IMR-90 (cell line): ENCODE results near the gene ESYT3. TPM values are rescaled to one million over a fixed set of nuclear protein-coding genes. Genes with fewer than 3 reads are reported as not detected.

Source experiments
- ATAC-seq: fragments of 200-7000 bp; cut with Tn5 transposase; 2 replicates; pipeline ENCODE4 v1.9.1; 2020; ENCODE audit warnings: low read depth, mild to moderate bottlenecking, moderate library complexity
- BruUV-seq: library from RNA; stranded (reverse); fragments of 400-500 nt; replicated peaks from 2 replicates; lab custom pipeline; 2021; lab: Mats Ljungman, UMichigan
- CTCF ChIA-PET: fragments of 300-600 bp; formaldehyde crosslinking; extraction: SDS; loops from one replicate; lab custom pipeline; 2021; ENCODE audit warnings: antibody characterized with exemption; lab: Yijun Ruan, JAX
- POLR2A ChIA-PET: fragments of 300-600 bp; sonication (Branson Sonifier 250); formaldehyde crosslinking; loops from one replicate; lab custom pipeline; 2022; ENCODE audit warnings: antibody characterized with exemption; ENCODE audit not compliant: unreplicated experiment; lab: Charles Lee
- DNase-seq: peaks from one replicate; pipeline ENCODE4 v3.0.0; 2013
- H2AFZ ChIP-seq: replicated peaks from 2 replicates; pipeline ENCODE3; 2013; ENCODE audit warnings: low read length, mild to moderate bottlenecking; ENCODE audit not compliant: poor library complexity
- H2AK5ac ChIP-seq: 2 replicates; pipeline ENCODE4 v1.6.1; 2013; ENCODE audit warnings: low read depth, low read length, inconsistent platforms
- H2AK9ac ChIP-seq: replicated peaks from 2 replicates; pipeline ENCODE3; 2013; ENCODE audit warnings: mild to moderate bottlenecking, low read depth, low read length, moderate library complexity; ENCODE audit not compliant: poor library complexity
- H2BK120ac ChIP-seq: 2 replicates; pipeline ENCODE4 v1.6.1; 2013; ENCODE audit warnings: low read depth, low read length, inconsistent platforms
- H2BK15ac ChIP-seq: 3 replicates; pipeline ENCODE4 v1.6.1; 2013; ENCODE audit warnings: low read depth, low read length, inconsistent platforms
- H2BK20ac ChIP-seq: 2 replicates; pipeline ENCODE4 v1.6.1; 2013; ENCODE audit warnings: low read depth, mild to moderate bottlenecking, inconsistent platforms, low read length, moderate library complexity
- H2BK5ac ChIP-seq: 2 replicates; pipeline ENCODE4 v1.6.1; 2013; ENCODE audit warnings: mild to moderate bottlenecking, low read depth, low read length, inconsistent platforms; ENCODE audit not compliant: poor library complexity, severe bottlenecking
- H3K14ac ChIP-seq: replicated peaks from 2 replicates; pipeline ENCODE4 v1.6.1; 2013; ENCODE audit warnings: low read depth, low read length, inconsistent platforms
- H3K18ac ChIP-seq: 2 replicates; pipeline ENCODE4 v1.6.1; 2013; ENCODE audit warnings: low read depth, low read length, control low read depth
- H3K23ac ChIP-seq: 2 replicates; pipeline ENCODE4 v1.6.1; 2013; ENCODE audit warnings: low read depth, low read length, inconsistent platforms
- H3K27ac ChIP-seq: 2 replicates; pipeline ENCODE4 v1.5.1; 2013; ENCODE audit warnings: mild to moderate bottlenecking, control low read depth, low read length; ENCODE audit not compliant: insufficient read depth
- H3K27me3 ChIP-seq: 2 replicates; pipeline ENCODE4 v1.6.1; 2013; ENCODE audit warnings: low read length; ENCODE audit not compliant: control insufficient read depth, insufficient read depth
- H3K36me3 ChIP-seq: 2 replicates; pipeline ENCODE4 v1.6.1; 2013; ENCODE audit warnings: low read length, mixed read lengths; ENCODE audit not compliant: control insufficient read depth, insufficient read depth
- H3K4ac ChIP-seq: 2 replicates; pipeline ENCODE4 v1.6.1; 2013; ENCODE audit warnings: low read depth, low read length, inconsistent platforms
- H3K4me1 ChIP-seq: 2 replicates; pipeline ENCODE4 v1.6.1; 2013; ENCODE audit warnings: low read length, mixed read lengths; ENCODE audit not compliant: control insufficient read depth, insufficient read depth
- H3K4me2 ChIP-seq: 2 replicates; pipeline ENCODE4 v1.6.1; 2013; ENCODE audit warnings: low read depth, mild to moderate bottlenecking, control low read depth, low read length, moderate library complexity
- H3K4me3 ChIP-seq: 2 replicates; pipeline ENCODE4 v1.5.1; 2013; ENCODE audit warnings: low read depth, mild to moderate bottlenecking, control low read depth, low read length, moderate library complexity; ENCODE audit not compliant: insufficient read depth
- H3K56ac ChIP-seq: 2 replicates; pipeline ENCODE4 v1.6.1; 2013; ENCODE audit warnings: low read length, inconsistent platforms; ENCODE audit not compliant: insufficient read depth; ENCODE audit errors: extremely low read depth
- H3K79me1 ChIP-seq, 2 experiments: 2 replicates each; pipeline ENCODE4 v1.6.1; 2013; ENCODE audit warnings: low read length in 2 of 2, inconsistent platforms in 1 of 2, low read depth in 1 of 2
- H3K9ac ChIP-seq: 2 replicates; pipeline ENCODE4 v1.6.1; 2013; ENCODE audit warnings: low read depth, low read length, control low read depth
- H3K9me1 ChIP-seq: 2 replicates; pipeline ENCODE4 v1.6.1; 2013; ENCODE audit warnings: low read length, inconsistent platforms; ENCODE audit not compliant: insufficient read depth
- H3K9me3 ChIP-seq: 2 replicates; pipeline ENCODE4 v1.6.1; 2013; ENCODE audit warnings: low read length; ENCODE audit not compliant: control insufficient read depth, insufficient read depth
- H4K20me1 ChIP-seq: 2 replicates; pipeline ENCODE4 v1.6.1; 2013; ENCODE audit warnings: low read length, inconsistent platforms; ENCODE audit not compliant: insufficient read depth
- H4K5ac ChIP-seq: 2 replicates; pipeline ENCODE4 v1.6.1; 2013; ENCODE audit warnings: mild to moderate bottlenecking, low read depth, low read length, control low read depth
- H4K8ac ChIP-seq, 2 experiments: 2 replicates each; pipeline ENCODE4 v1.6.1; 2013; ENCODE audit warnings: low read depth in 2 of 2, low read length in 2 of 2, control low read depth in 1 of 2, inconsistent platforms in 1 of 2
- H4K91ac ChIP-seq: 2 replicates; pipeline ENCODE4 v1.6.1; 2013; ENCODE audit warnings: low read depth, low read length, inconsistent platforms; ENCODE audit not compliant: insufficient read depth
- MAZ ChIP-seq: IDR thresholded peaks from 2 replicates; pipeline ENCODE4 v1.6.1; 2012; ENCODE audit warnings: low read depth, mild to moderate bottlenecking, low read length, improper control_type of control experiment, moderate library complexity, borderline replicate concordance
- NFE2L2 ChIP-seq: fragments of 150-350 bp; IDR thresholded peaks from 2 replicates; pipeline ENCODE4 v1.6.1; 2016; ENCODE audit warnings: low read depth, mild to moderate bottlenecking, low read length
- WGBS, 2 experiments: methylation state at CpG; one replicate each; pipeline versions ENCODE4 v1.1.5 to v1.1.7; 2013; ENCODE audit warnings: missing lambda C conversion rate in 2 of 2; ENCODE audit not compliant: insufficient read length in 1 of 2; ENCODE audit errors: extremely low coverage in 2 of 2; 5-methylcytosine and 5-hydroxymethylcytosine counted together
- dilution Hi-C: fragments of 300-500 bp; cut with HindIII; formaldehyde crosslinking; loops from one replicate; pipeline ENCODE4 v1.14.3; 2018; ENCODE audit warnings: low sequenced_read_pairs; ENCODE audit not compliant: unreplicated experiment
- in situ Hi-C: fragments of 300-500 bp; cut with MboI; formaldehyde crosslinking; loops from 3 replicates; pipeline ENCODE4 v1.14.3; 2019; ENCODE audit warnings: low sequenced_read_pairs, inconsistent platforms, mixed read lengths
- intact Hi-C: fragments of 100-400 bp; cut with micrococcal nuclease; formaldehyde crosslinking; loops from 2 replicates; pipeline ENCODE4 v1.10.0; 2022
- polyA plus RNA-seq, 3 experiments: library from polyadenylated mRNA; depleted of rRNA; stranded (reverse); fragments of >200 nt; gene quantifications; 2 replicates each; pipeline ENCODE4 v1.2.3, GENCODE V29; 2012; ENCODE audit warnings: low replicate concordance in 1 of 3
- total RNA-seq: library from RNA; depleted of rRNA; stranded (reverse); fragments of >200 nt; gene quantifications from 2 replicates; pipeline ENCODE4 v1.2.3, GENCODE V29; 2012

The ESYT3 gene
- total and polyA plus RNA-seq, 2 of the 4 experiments (the other 2 are of a cell fraction): under 0.01 to 0.02 TPM

DNA sequence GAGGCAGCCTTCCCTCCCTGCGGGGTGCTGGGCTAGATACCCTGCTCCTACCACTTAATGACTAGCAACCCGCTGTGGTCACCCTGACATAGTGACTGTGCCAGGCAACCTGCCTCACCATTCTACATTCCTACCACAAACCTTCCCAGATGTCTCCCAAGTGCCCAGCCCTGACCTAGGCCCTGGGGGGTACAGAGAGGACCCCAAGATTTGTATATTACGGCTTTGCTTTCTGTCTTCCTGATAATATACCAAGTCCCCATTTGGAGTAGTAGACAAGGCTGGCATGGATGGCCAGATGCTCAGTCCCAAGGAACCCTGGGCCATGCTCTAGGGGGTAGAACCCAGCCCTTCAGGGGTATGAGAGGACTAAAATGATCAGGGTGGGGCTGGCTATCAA is 31.0 kb downstream of the ESYT3 start:
- dilution Hi-C loops (no loop called here), intact Hi-C loops (no loop called here), in situ Hi-C loops (no loop called here)
- H4K20me1 ChIP-seq: no peaks in the 10 kb centered on the region
- H2BK15ac ChIP-seq: no peak overlapping the region
- no peak overlapping the region for H2AFZ ChIP-seq
- ATAC-seq (no peak), DNase-seq (no peak)
- H2AK5ac ChIP-seq: no peak overlapping the region
- no peaks in the 10 kb centered on the region for H3K9me1 ChIP-seq
- no peak overlapping the region for H2AK9ac ChIP-seq
- H3K18ac ChIP-seq: no peak overlapping the region
- WGBS, 2 experiments: no CpG with 5 or more reads among the region's 3 CpGs
- ChIA-PET POLR2A (no interaction called here), CTCF (no interaction called here)
- no TSS peak for BruUV-seq
- H3K4me3 ChIP-seq: no peak overlapping the region
- H2BK120ac ChIP-seq: no peak overlapping the region
- no peaks in the 10 kb centered on the region for H3K36me3 ChIP-seq
- H3K27me3 ChIP-seq: peaks cover 13% of the 10 kb centered on the region
- no peak overlapping the region for H3K14ac ChIP-seq
- H3K9me3 ChIP-seq: no peaks in the 10 kb centered on the region
- H3K23ac ChIP-seq: no peak overlapping the region
- no peak overlapping the region for H4K8ac ChIP-seq
- H4K5ac ChIP-seq: no peak overlapping the region
- no peak overlapping the region for H2BK20ac ChIP-seq
- no peak for TF ChIP-seq MAZ
- no peak for TF ChIP-seq NFE2L2
- no peaks in the 10 kb centered on the region for H3K4me1 ChIP-seq
- no peak overlapping the region for H4K91ac ChIP-seq
- H3K27ac ChIP-seq: no peak overlapping the region
- H3K79me1 ChIP-seq: no peaks in the 10 kb centered on the region
- H3K9ac ChIP-seq: no peak overlapping the region
- H3K56ac ChIP-seq: no peak overlapping the region
- no peak overlapping the region for H3K4ac ChIP-seq
- no peak overlapping the region for H3K4me2 ChIP-seq
- no peak overlapping the region for H2BK5ac ChIP-seq
